Mesendoderm (in vitro differentiated cells): ENCODE measurements around the gene FIBP.

Experiments
- DNase-seq: peaks from one replicate; pipeline ENCODE4 v3.0.0; 2013
- H2AK5ac ChIP-seq: 2 replicates; pipeline ENCODE4 v1.6.1; 2013; ENCODE audit warnings: low read length, inconsistent platforms
- H2BK120ac ChIP-seq: 2 replicates; pipeline ENCODE4 v1.6.1; 2013; ENCODE audit warnings: low read depth, mild to moderate bottlenecking, low read length, moderate library complexity, mixed read lengths
- H2BK15ac ChIP-seq: replicated peaks from 2 replicates; pipeline ENCODE4 v1.6.1; 2013; ENCODE audit warnings: low read depth, mild to moderate bottlenecking, moderate library complexity
- H2BK5ac ChIP-seq: 2 replicates; pipeline ENCODE4 v1.6.1; 2013; ENCODE audit warnings: low read length, inconsistent platforms
- H3K18ac ChIP-seq: 2 replicates; pipeline ENCODE4 v1.6.1; 2013; ENCODE audit warnings: mild to moderate bottlenecking, low read length, mixed read lengths
- H3K23ac ChIP-seq: one replicate; pipeline ENCODE4 v1.6.1; 2013; ENCODE audit warnings: low read length
- H3K27ac ChIP-seq: 2 replicates; pipeline ENCODE4 v1.5.1; 2013; ENCODE audit warnings: low read depth, mild to moderate bottlenecking, inconsistent platforms, low read length, moderate library complexity
- H3K27me3 ChIP-seq: 2 replicates; pipeline ENCODE4 v1.6.1; 2013; ENCODE audit warnings: low read length, control low read depth, mild to moderate bottlenecking, inconsistent platforms; ENCODE audit not compliant: insufficient read depth, poor library complexity
- H3K36me3 ChIP-seq: 2 replicates; pipeline ENCODE4 v1.6.1; 2013; ENCODE audit warnings: low read length, inconsistent platforms; ENCODE audit not compliant: control insufficient read depth, insufficient read depth
- H3K4ac ChIP-seq: one replicate; pipeline ENCODE4 v1.6.1; 2013; ENCODE audit warnings: low read depth, mild to moderate bottlenecking, low read length, moderate library complexity
- H3K4me1 ChIP-seq: 2 replicates; pipeline ENCODE4 v1.6.1; 2013; ENCODE audit warnings: low read depth, low read length, inconsistent platforms; ENCODE audit not compliant: control insufficient read depth
- H3K4me2 ChIP-seq: 2 replicates; pipeline ENCODE4 v1.6.1; 2013; ENCODE audit warnings: low read length
- H3K4me3 ChIP-seq: 2 replicates; pipeline ENCODE4 v1.5.1; 2013; ENCODE audit warnings: mild to moderate bottlenecking, low read length
- H3K56ac ChIP-seq: one replicate; pipeline ENCODE4 v1.6.1; 2013; ENCODE audit warnings: low read length
- H3K79me1 ChIP-seq: 2 replicates; pipeline ENCODE4 v1.6.1; 2013; ENCODE audit warnings: low read length, inconsistent platforms
- H3K79me2 ChIP-seq: 2 replicates; pipeline ENCODE4 v1.6.1; 2013; ENCODE audit warnings: mild to moderate bottlenecking, low read length; ENCODE audit not compliant: control insufficient read depth, insufficient read depth
- H3K9ac ChIP-seq: 2 replicates; pipeline ENCODE4 v1.6.1; 2013; ENCODE audit warnings: low read length, inconsistent platforms
- H4K5ac ChIP-seq: one replicate; pipeline ENCODE4 v1.6.1; 2013; ENCODE audit warnings: low read length
- H4K8ac ChIP-seq: one replicate; pipeline ENCODE4 v1.6.1; 2013; ENCODE audit warnings: low read depth, mild to moderate bottlenecking, control low read depth, low read length, moderate library complexity
- WGBS: extraction: QIAGEN DNeasy Blood & Tissue Kit; methylation state at CpG from one replicate; pipeline ENCODE4 v1.1.7; 2013; ENCODE audit warnings: low lambda C conversion rate, missing lambda C conversion rate; ENCODE audit not compliant: insufficient coverage; ENCODE audit errors: extremely low coverage; 5-methylcytosine and 5-hydroxymethylcytosine counted together

FIBP gene

DNA sequence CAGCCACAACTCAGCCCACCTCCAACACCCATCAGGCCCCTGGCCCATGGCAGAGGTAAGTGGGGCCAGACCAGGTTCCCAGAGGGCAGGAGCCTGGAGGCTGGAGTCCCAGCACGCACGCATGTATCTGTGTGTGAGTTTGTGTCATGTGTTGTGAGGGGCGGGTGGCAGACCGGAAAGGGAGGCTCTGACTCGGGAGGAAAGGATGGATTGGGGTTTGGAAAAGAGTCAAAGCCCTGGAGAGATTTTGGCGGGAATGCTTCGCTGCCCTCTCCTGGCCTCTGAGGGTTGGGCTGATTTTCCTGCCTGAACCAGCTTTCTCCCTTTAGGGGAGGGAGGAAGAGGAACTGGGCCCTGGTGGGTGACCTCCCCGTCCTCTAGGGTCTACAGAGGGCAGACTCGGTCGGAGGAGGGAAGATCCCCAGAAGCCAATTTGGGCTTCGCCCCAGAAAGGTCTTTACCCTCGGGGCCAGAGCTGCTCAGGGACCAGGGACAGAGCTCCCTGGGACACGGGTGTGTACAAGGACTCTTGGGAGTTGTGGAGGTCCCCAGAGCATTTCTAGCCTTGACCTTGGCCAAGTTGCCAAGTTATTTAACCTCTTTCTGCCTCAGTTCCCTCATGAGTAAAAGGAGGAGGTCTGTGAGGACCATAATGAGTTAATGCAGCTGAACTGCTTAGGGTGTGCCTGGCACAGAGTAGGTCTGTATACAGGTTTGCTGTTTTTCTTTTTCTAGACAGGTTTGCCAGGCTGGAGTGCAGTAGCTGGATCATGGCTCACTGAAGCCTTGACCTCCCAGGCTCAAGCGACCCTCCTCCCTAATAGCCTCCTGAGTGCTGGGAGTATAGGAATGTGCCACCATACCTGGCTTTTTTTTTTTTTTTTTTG lies 23.7 kb upstream of the FIBP start:
- Histone ChIP-seq H3K79me1 (no peaks in the 10 kb centered on the region), H3K4me1 (peaks cover 2% of the 10 kb centered on the region), H4K8ac (no peak overlapping the region), H3K56ac (peak overlapping the region; percentile 85), H3K23ac (no peak overlapping the region), H2AK5ac (no peak overlapping the region), H3K36me3 (no peaks in the 10 kb centered on the region), H3K9ac (peak overlapping the region; percentile 45), H3K4me3 (no peak overlapping the region), H3K27ac (no peak overlapping the region), H3K79me2 (no peaks in the 10 kb centered on the region), H3K4ac (no peak overlapping the region), H2BK5ac (no peak overlapping the region), H3K4me2 (no peak overlapping the region), H3K27me3 (no peaks in the 10 kb centered on the region), H2BK15ac (no peak overlapping the region), H2BK120ac (no peak overlapping the region), H3K18ac (no peak overlapping the region), H4K5ac (no peak overlapping the region)
- no CpG with 5 or more reads among the region's 14 CpGs for WGBS
- peak; percentile 87 for DNase-seq

GRCh38 chr11:65907878-65908277 lies 19.6 kb upstream of the FIBP start:
- H3K36me3 ChIP-seq = no peaks in the 10 kb centered on the region
- no peak overlapping the region for H4K5ac ChIP-seq
- no peak overlapping the region for H2AK5ac ChIP-seq
- no peak overlapping the region for H2BK120ac ChIP-seq
- no peak overlapping the region for H3K4ac ChIP-seq
- no peak overlapping the region for H3K23ac ChIP-seq
- no peak overlapping the region for H3K27ac ChIP-seq
- H3K4me2 ChIP-seq = no peak overlapping the region
- no peak overlapping the region for H4K8ac ChIP-seq
- no peak overlapping the region for H3K4me3 ChIP-seq
- no CpG with 5 or more reads among the region's 6 CpGs for WGBS
- H3K56ac ChIP-seq = no peak overlapping the region
- DNase-seq = no peak
- H3K79me1 ChIP-seq = no peaks in the 10 kb centered on the region
- no peaks in the 10 kb centered on the region for H3K27me3 ChIP-seq
- H3K79me2 ChIP-seq = no peaks in the 10 kb centered on the region
- no peak overlapping the region for H3K18ac ChIP-seq
- H3K4me1 ChIP-seq = peaks cover 2% of the 10 kb centered on the region
- H2BK15ac ChIP-seq = no peak overlapping the region
- no peak overlapping the region for H2BK5ac ChIP-seq
- no peak overlapping the region for H3K9ac ChIP-seq

DNA sequence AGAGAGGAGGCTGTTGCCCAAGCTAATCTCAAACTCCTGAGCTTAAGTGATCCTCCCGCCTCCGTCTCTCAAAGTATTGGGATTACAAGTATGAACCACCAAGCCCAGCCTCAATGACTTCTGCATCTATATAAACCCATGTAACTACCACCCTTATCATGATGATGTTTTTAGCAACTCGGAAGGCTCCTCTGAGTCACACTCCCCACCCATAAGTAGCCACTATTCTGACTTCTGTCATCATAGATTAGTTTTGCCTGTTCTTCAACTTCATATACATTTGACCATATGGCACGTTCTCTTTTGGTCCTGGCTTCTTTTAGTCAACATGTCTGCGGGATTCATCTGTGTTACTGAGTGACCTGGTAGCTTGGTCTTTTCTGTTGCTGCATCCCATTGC lies 18.3 kb upstream of the FIBP start:
- Histone ChIP-seq H3K18ac (no peak overlapping the region), H4K5ac (no peak overlapping the region), H3K4me1 (peaks cover 1% of the 10 kb centered on the region), H3K9ac (no peak overlapping the region), H3K79me1 (no peaks in the 10 kb centered on the region), H2BK15ac (no peak overlapping the region), H3K79me2 (no peaks in the 10 kb centered on the region), H2BK5ac (no peak overlapping the region), H3K36me3 (no peaks in the 10 kb centered on the region), H3K27ac (no peak overlapping the region), H3K4me2 (no peak overlapping the region), H3K4ac (no peak overlapping the region), H4K8ac (no peak overlapping the region), H2BK120ac (no peak overlapping the region), H3K23ac (no peak overlapping the region), H3K56ac (no peak overlapping the region), H2AK5ac (no peak overlapping the region), H3K4me3 (no peak overlapping the region), H3K27me3 (no peaks in the 10 kb centered on the region)
- no CpG with 5 or more reads among the region's 5 CpGs for WGBS
- no peak for DNase-seq

DNA sequence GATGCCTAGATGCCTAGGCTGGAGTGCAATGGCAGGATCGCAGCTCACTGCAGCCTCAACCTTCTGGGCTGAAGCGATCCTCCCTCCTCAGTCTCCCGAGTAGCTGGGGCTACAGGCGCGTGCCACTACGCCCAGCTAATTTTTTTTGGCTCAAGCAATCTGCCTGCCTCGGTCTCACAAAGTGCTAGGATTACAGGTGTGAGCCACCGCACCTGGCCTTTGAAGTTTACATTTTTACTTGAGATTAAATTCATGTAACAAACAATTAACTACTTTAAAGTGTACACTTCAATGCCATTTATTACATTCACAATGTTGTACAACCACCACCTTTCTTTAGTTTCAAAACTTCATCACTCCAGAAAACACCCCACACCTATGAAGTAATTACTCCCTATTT lies 15.4 kb upstream of the FIBP start:
- Histone ChIP-seq H3K18ac (no peak overlapping the region), H2AK5ac (no peak overlapping the region), H3K27ac (no peak overlapping the region), H3K4me3 (no peak overlapping the region), H3K4me1 (no peaks in the 10 kb centered on the region), H3K9ac (no peak overlapping the region), H3K56ac (no peak overlapping the region), H3K36me3 (no peaks in the 10 kb centered on the region), H3K23ac (no peak overlapping the region), H3K4me2 (no peak overlapping the region), H4K5ac (no peak overlapping the region), H2BK15ac (no peak overlapping the region), H3K79me1 (no peaks in the 10 kb centered on the region), H3K27me3 (peaks cover 7% of the 10 kb centered on the region), H2BK5ac (no peak overlapping the region), H4K8ac (no peak overlapping the region), H3K4ac (no peak overlapping the region), H3K79me2 (no peaks in the 10 kb centered on the region), H2BK120ac (no peak overlapping the region)
- WGBS = no CpG with 5 or more reads among the region's 8 CpGs
- DNase-seq = no peak

- no peak overlapping the region for H3K4me3 ChIP-seq
- H3K23ac ChIP-seq = no peak overlapping the region
- WGBS = no CpG with 5 or more reads among the region's 5 CpGs
- H3K27me3 ChIP-seq = peaks cover 7% of the 10 kb centered on the region
- no peak overlapping the region for H2BK5ac ChIP-seq
- H3K4me2 ChIP-seq = no peak overlapping the region
- no peak overlapping the region for H2AK5ac ChIP-seq
- no peaks in the 10 kb centered on the region for H3K4me1 ChIP-seq
- no peak overlapping the region for H4K5ac ChIP-seq
- peak; percentile 96 for DNase-seq
- no peaks in the 10 kb centered on the region for H3K79me2 ChIP-seq
- H3K79me1 ChIP-seq = no peaks in the 10 kb centered on the region
- H3K18ac ChIP-seq = no peak overlapping the region
- H2BK15ac ChIP-seq = no peak overlapping the region
- H3K56ac ChIP-seq = peak overlapping the region; percentile 34
- no peak overlapping the region for H3K27ac ChIP-seq
- H4K8ac ChIP-seq = no peak overlapping the region
- H3K4ac ChIP-seq = no peak overlapping the region
- no peaks in the 10 kb centered on the region for H3K36me3 ChIP-seq
- H2BK120ac ChIP-seq = no peak overlapping the region
- H3K9ac ChIP-seq = no peak overlapping the region
These were observed 14.8 kb upstream of the FIBP start for GRCh38 chr11:65903068-65903481.

DNA sequence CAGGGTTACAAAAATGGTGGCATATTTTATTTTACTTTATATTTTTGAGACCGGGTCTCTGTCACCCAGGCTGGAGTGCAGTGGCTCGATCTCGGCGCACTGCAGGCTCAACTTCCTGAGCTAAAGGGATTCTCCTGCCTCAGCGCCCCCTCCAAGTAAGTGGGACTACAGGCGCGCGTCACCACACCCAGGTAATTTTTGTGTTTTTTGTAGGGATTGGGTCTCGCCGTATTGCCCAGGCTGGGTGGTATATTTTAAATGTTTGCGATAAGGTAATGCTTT lies 12.6 kb upstream of the FIBP start:
- DNase-seq = no peak
- Histone ChIP-seq H2BK120ac (no peak overlapping the region), H3K4me3 (no peak overlapping the region), H4K5ac (no peak overlapping the region), H3K56ac (no peak overlapping the region), H4K8ac (no peak overlapping the region), H3K4me1 (no peaks in the 10 kb centered on the region), H2BK5ac (no peak overlapping the region), H3K9ac (no peak overlapping the region), H2AK5ac (no peak overlapping the region), H3K4ac (no peak overlapping the region), H2BK15ac (no peak overlapping the region), H3K4me2 (no peak overlapping the region), H3K79me1 (no peaks in the 10 kb centered on the region), H3K79me2 (no peaks in the 10 kb centered on the region), H3K23ac (no peak overlapping the region), H3K27me3 (peaks cover 7% of the 10 kb centered on the region), H3K27ac (no peak overlapping the region), H3K18ac (no peak overlapping the region), H3K36me3 (no peaks in the 10 kb centered on the region)
- WGBS = no CpG with 5 or more reads among the region's 11 CpGs
